PC-3 (cell line): ENCODE results near the gene VTI1A. TPM values are rescaled to one million over a fixed set of nuclear protein-coding genes. Genes with fewer than 3 reads are reported as not detected.

Source experiments
- ATAC-seq: fragments of 200-7000 bp; cut with Tn5 transposase; 2 replicates; pipeline ENCODE4 v1.9.1; 2020; ENCODE audit warnings: mild to moderate bottlenecking, moderate library complexity
- BruUV-seq: library from RNA; stranded (reverse); fragments of 400-500 nt; replicated peaks from 2 replicates; lab custom pipeline; 2021; lab: Mats Ljungman, UMichigan
- CTCF ChIA-PET: fragments of 300-600 bp; sonication (Branson Sonifier 250); formaldehyde crosslinking; loops from one replicate; lab custom pipeline; 2022; ENCODE audit warnings: antibody characterized with exemption; lab: Charles Lee
- POLR2A ChIA-PET: fragments of 300-600 bp; sonication (Branson Sonifier 250); formaldehyde crosslinking; loops from one replicate; lab custom pipeline; 2022; ENCODE audit warnings: antibody characterized with exemption; ENCODE audit not compliant: unreplicated experiment; lab: Charles Lee
- DNase-seq: peaks from one replicate; pipeline ENCODE4 v3.0.0-alpha.2; 2015
- H2AFZ ChIP-seq: fragments of 300-600 bp; sonication (generic); 2 replicates; pipeline ENCODE4 v1.6.0; 2016; ENCODE audit warnings: antibody characterized with exemption, low read length
- H3F3A ChIP-seq: fragments of 300-600 bp; sonication (generic); one replicate; pipeline ENCODE4 v1.6.0; 2017; ENCODE audit warnings: antibody characterized with exemption, low read length, control low read depth, mild to moderate bottlenecking; ENCODE audit not compliant: unreplicated experiment
- H3K27ac ChIP-seq: fragments of 300-600 bp; sonication (generic); 2 replicates; pipeline ENCODE4 v1.5.1; 2016; ENCODE audit warnings: mild to moderate bottlenecking, low read length
- H3K27me3 ChIP-seq: fragments of 300-600 bp; sonication (generic); 2 replicates; pipeline ENCODE4 v1.6.1; 2016; ENCODE audit warnings: low read length, mixed read lengths
- H3K36me3 ChIP-seq: fragments of 300-600 bp; sonication (generic); 2 replicates; pipeline ENCODE4 v1.6.1; 2016; ENCODE audit warnings: low read depth, mixed run types, low read length, mixed read lengths
- H3K4me1 ChIP-seq: fragments of 300-600 bp; sonication (generic); 2 replicates; pipeline ENCODE4 v1.5.1; 2016; ENCODE audit warnings: low read length; ENCODE audit not compliant: insufficient read depth
- H3K4me2 ChIP-seq: fragments of 300-600 bp; sonication (generic); 2 replicates; pipeline ENCODE4 v1.6.0; 2016; ENCODE audit warnings: low read length
- H3K4me3 ChIP-seq: fragments of 300-600 bp; sonication (generic); 2 replicates; pipeline ENCODE4 v1.5.1; 2016; ENCODE audit warnings: mild to moderate bottlenecking, low read length, mixed read lengths
- H3K79me2 ChIP-seq: fragments of 300-600 bp; sonication (generic); 2 replicates; pipeline ENCODE4 v1.6.1; 2017; ENCODE audit warnings: low read length, mixed read lengths
- H3K9ac ChIP-seq: fragments of 300-600 bp; sonication (generic); 2 replicates; pipeline ENCODE4 v1.6.0; 2016; ENCODE audit warnings: mild to moderate bottlenecking, low read length
- H3K9me2 ChIP-seq: fragments of 300-600 bp; sonication (generic); replicated peaks from 2 replicates; pipeline ENCODE4 v1.6.1; 2016; ENCODE audit warnings: mixed run types, low read length, mixed read lengths
- H3K9me3 ChIP-seq: fragments of 300-600 bp; sonication (generic); 2 replicates; pipeline ENCODE4 v1.6.1; 2016; ENCODE audit warnings: low read length, mixed read lengths
- H4K20me1 ChIP-seq: fragments of 300-600 bp; sonication (generic); 2 replicates; pipeline ENCODE4 v1.6.1; 2016; ENCODE audit warnings: low read length, mixed read lengths
- CTCF ChIP-seq: fragments of 300-600 bp; sonication (generic); conservative IDR thresholded peaks from 2 replicates; pipeline ENCODE4 v1.5.1; 2017; ENCODE audit warnings: antibody characterized with exemption, low read depth, mild to moderate bottlenecking, low read length
- EZH2 ChIP-seq: fragments of 300-600 bp; sonication (generic); IDR thresholded peaks from one replicate; pipeline ENCODE4 v1.6.1; 2017; ENCODE audit warnings: antibody characterized with exemption, mild to moderate bottlenecking, low read length; ENCODE audit not compliant: unreplicated experiment
- EZH2phosphoT487 ChIP-seq: fragments of 300-600 bp; sonication (generic); IDR thresholded peaks from 2 replicates; pipeline ENCODE4 v1.6.1; 2018; ENCODE audit warnings: mild to moderate bottlenecking, antibody characterized with exemption, low read length, borderline replicate concordance
- intact Hi-C: fragments of 100-400 bp; cut with micrococcal nuclease; formaldehyde crosslinking; loops from 2 replicates; pipeline ENCODE4 v1.9.0; 2023
- total RNA-seq: library from RNA; depleted of rRNA; stranded (reverse); fragments of >200 nt; gene quantifications from 2 replicates; pipeline ENCODE4 v1.2.3, GENCODE V29; 2014

VTI1A gene
- total RNA-seq, 1 experiment from 2014 or later = 18.1 TPM

- POLR2A ChIA-PET = no interaction called here
- Histone ChIP-seq H3K4me2 (no peak overlapping the region), H3K36me3 (no peaks in the 10 kb centered on the region), H3K9me3 (no peaks in the 10 kb centered on the region), H4K20me1 (no peaks in the 10 kb centered on the region), H3F3A (no peaks in the 10 kb centered on the region), H3K27ac (no peak overlapping the region), H3K9ac (no peak overlapping the region), H3K4me3 (no peak overlapping the region), H3K4me1 (peaks cover 20% of the 10 kb centered on the region), H3K27me3 (no peaks in the 10 kb centered on the region), H3K9me2 (no peaks in the 10 kb centered on the region), H2AFZ (no peak overlapping the region), H3K79me2 (no peaks in the 10 kb centered on the region)
- intact Hi-C loops = no loop called here
- BruUV-seq = no TSS peak
- CTCF ChIA-PET = no interaction called here
- ATAC-seq (no peak), DNase-seq (no peak)
- TF ChIP-seq CTCF (no peak), EZH2phosphoT487 (no peak), EZH2 (no peak)
Observed at GRCh38 chr10:112524641-112525040, 77.6 kb downstream of the VTI1A start.

GRCh38 chr10:112525200-112525599, 78.2 kb downstream of the VTI1A start:
- H2AFZ ChIP-seq = no peak overlapping the region
- ChIA-PET POLR2A (no interaction called here), CTCF (no interaction called here)
- ATAC-seq (no peak), DNase-seq (peak; percentile 13)
- no peaks in the 10 kb centered on the region for H4K20me1 ChIP-seq
- no peaks in the 10 kb centered on the region for H3K36me3 ChIP-seq
- no peak overlapping the region for H3K9ac ChIP-seq
- H3K4me2 ChIP-seq = 0 out of 2 replicates have a peak overlapping the region, but pooled peaks have one; percentile 6
- no peak overlapping the region for H3K27ac ChIP-seq
- BruUV-seq = no TSS peak
- no peaks in the 10 kb centered on the region for H3K9me3 ChIP-seq
- no peaks in the 10 kb centered on the region for H3K27me3 ChIP-seq
- no peak overlapping the region for H3K4me3 ChIP-seq
- no peak for TF ChIP-seq EZH2phosphoT487
- H3K79me2 ChIP-seq = no peaks in the 10 kb centered on the region
- peaks cover 20% of the 10 kb centered on the region for H3K4me1 ChIP-seq
- intact Hi-C loops = no loop called here
- H3F3A ChIP-seq = no peaks in the 10 kb centered on the region
- no peaks in the 10 kb centered on the region for H3K9me2 ChIP-seq

- BruUV-seq = no TSS peak
- Histone ChIP-seq H3K9me2 (no peaks in the 10 kb centered on the region), H3K79me2 (no peaks in the 10 kb centered on the region), H3K27ac (no peak overlapping the region), H3K36me3 (no peaks in the 10 kb centered on the region), H3K9me3 (no peaks in the 10 kb centered on the region), H2AFZ (no peak overlapping the region), H3K4me2 (peak overlapping the region; percentile 6; the same call in 1 of the 2 replicates), H3K4me3 (no peak overlapping the region), H3F3A (no peaks in the 10 kb centered on the region), H4K20me1 (no peaks in the 10 kb centered on the region), H3K4me1 (peaks cover 20% of the 10 kb centered on the region), H3K9ac (no peak overlapping the region), H3K27me3 (no peaks in the 10 kb centered on the region)
- peak; percentile 29 for ATAC-seq
- ChIA-PET POLR2A (no interaction called here), CTCF (no interaction called here)
- intact Hi-C loops = no loop called here
- TF ChIP-seq CTCF (no peak), EZH2 (no peak), EZH2phosphoT487 (no peak)
- DNase-seq = peak; percentile 11
Observed at GRCh38 chr10:112526139-112526538, 79.1 kb downstream of the VTI1A start.
